PC-9 (cell line): ENCODE measurements around the gene MAPT.

ENCODE experiments used
- CTCF ChIP-seq: fragments of 200-600 bp; sonication (generic); conservative IDR thresholded peaks from 2 replicates; pipeline ENCODE4 v1.6.1; 2017; ENCODE audit warnings: mixed run types, antibody characterized with exemption, mild to moderate bottlenecking, moderate library complexity
- EZH2 ChIP-seq: fragments of 200-600 bp; sonication (generic); IDR thresholded peaks from 2 replicates; pipeline ENCODE4 v1.8.0; 2017; ENCODE audit warnings: antibody characterized with exemption, low read depth

- TF ChIP-seq CTCF (no peak), EZH2 (no peak)
Measured at GRCh38 chr17:45967378-45967777, 73.0 kb downstream of the MAPT start.
